Activated T-helper 9 cell treated with anti-CD3 and anti-CD28 coated beads, Interleukin-2, amount 50 U/mL, for 16 hours (primary cell): Measurements from ENCODE around the gene FAM216B.

Source experiments
- DNase-seq: peaks from one replicate; pipeline ENCODE4 v3.0.0-alpha.2; 2020; ENCODE audit warnings: low read depth

The FAM216B gene

GRCh38 chr13:42836930-42837690, 55.7 kb downstream of the FAM216B start:
- DNase-seq: no peak
